SKM-1 (cell line): ENCODE measurements around the gene CYSRT1.

Experiments used
- DNase-seq: peaks from one replicate; lab custom pipeline; 2025; ENCODE audit not compliant: unreplicated experiment; lab: John Stamatoyannopoulos, UW

The CYSRT1 gene, protein sequence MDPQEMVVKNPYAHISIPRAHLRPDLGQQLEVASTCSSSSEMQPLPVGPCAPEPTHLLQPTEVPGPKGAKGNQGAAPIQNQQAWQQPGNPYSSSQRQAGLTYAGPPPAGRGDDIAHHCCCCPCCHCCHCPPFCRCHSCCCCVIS

GRCh38 chr9:137224830-137225694 is at the start of gene CYSRT1:
CYSRT1 (plus strand) TSS chr9:137225174; CDS start chr9:137225622, 448 bp downstream.
- DNase-seq: no peak

- DNase-seq: no peak
Observed at GRCh38 chr9:137175345-137175961, 49.5 kb upstream of the CYSRT1 start.

DNA sequence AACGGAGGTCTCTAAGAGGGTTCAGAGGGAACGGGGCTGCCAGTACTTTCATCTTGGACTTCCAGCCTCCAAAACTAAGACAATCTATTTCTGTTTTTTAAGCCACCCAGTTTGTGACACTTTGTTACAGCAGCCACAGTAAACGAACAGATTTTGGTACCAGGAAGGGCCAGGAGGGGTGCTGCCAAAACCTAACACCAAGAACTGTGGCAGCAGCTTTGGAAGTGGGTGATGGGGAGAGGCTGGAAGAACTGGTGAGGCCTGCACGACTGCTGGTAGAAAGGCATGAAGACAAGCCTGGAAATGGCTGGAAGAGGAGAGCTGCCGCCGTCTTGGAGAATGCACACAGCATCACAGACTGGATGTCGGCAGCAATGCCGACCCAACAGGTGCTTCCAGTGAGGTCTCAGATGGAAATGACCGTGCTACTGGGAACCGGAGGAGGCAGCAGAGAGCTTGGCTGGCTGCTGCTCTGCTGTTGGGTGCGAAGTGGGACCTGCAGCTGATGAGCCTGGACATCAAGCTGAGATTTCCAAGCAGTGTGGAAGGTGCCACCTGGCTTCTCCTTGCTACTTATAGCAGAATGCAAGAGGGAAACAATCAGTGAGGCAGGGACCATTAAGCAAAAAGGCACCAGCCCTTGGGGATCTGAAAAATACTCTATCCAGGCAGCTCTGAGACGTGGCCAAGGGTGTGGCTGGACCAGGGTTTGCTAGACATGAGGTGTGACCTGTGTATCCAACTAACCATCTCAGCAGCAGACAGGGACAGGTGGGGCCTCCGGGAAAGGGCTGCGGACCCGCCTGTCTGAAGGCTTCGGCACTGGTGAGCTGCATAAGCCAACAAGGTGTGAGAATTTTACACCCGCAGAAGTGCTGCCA is 48.4 kb upstream of the CYSRT1 start:
- no peak for DNase-seq

DNA sequence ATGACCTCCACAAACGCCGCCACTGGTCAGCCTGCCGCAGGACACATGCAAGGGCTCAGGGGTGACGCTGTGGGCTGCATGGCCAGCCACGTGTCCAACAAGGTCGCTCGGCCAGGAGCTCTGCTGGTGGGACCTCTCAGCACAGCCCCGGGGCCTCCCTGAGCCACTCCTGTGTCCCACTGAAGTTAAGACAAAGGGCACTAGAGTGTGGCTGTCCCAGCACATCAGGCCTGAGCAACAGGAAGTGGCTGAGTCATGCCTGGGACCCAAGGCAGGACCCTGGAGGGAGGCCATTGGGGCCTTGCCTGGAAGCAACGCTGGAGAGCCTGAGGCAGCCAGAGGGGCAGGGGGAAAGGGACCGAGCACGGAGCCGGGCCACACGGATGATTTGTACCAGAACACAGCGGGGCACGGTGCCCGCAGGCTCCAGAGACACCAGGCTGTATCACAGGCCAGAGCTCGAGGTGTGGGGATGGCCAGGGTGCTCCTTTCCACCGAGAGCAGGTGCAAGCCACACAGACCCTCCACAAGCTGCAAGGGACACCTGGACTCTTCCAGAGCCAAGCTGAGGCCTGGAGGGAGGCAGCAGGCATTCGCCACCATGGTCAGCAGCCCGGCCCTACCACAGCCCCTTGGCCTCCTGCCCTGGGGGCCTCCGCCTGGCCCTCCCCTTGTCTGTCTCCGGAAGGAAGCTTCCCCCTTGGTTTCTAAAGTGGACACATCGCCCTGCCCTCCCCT is 46.6 kb upstream of the CYSRT1 start:
- DNase-seq: no peak

DNA sequence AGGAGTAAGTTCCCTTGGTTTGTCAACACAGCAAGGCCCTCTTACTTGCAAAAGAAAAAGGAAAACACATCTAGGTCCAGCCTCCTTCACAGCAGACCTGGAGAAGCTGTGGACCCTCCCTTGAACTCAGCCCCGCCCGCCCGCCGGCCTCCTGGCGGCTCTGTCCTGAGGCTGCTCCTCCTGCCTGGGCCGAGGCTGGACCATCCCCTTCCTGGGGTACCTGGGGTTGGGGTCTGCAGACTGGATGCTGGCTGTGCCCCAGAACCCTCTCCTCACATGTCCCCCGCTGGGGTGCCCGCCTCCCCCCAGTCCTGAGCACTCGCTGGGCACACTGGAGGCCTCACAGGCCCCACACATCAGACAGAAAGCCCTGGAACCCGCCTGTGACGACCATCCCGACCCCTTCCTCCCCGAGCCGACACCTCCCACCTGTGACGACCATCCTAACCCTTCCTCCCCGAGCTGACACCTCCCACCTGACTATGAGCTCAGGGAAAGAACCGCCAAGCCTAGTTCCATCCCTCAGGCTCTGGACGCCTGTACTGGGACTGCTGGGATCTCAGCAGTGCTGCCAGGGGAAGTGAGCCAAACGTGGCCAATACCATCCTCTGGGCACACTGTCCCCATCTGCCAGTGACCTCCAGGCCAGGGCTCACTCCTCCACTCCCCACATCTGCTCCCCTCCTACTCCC is 45.9 kb upstream of the CYSRT1 start:
- DNase-seq: no peak

DNA sequence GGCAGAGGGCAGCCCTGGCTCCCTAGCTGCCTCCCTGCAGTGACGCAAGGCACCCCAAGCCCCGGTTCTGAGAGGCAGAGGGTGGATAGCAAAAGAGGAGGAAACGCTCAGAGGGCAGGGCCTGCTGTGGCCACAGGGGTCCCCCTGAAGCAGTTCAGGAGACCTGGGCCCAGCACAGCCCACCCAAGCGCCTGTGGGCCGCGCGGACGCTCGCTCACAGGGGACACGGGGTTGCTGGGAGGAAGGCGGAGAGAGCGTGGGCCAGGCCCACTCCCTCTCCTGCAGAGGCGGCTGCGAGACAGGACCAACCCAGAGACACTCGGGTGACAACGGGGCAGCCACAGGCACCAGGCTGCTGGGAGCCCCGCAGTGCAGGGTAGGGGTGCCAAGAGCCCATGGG is 45.2 kb upstream of the CYSRT1 start:
- DNase-seq: no peak

DNA sequence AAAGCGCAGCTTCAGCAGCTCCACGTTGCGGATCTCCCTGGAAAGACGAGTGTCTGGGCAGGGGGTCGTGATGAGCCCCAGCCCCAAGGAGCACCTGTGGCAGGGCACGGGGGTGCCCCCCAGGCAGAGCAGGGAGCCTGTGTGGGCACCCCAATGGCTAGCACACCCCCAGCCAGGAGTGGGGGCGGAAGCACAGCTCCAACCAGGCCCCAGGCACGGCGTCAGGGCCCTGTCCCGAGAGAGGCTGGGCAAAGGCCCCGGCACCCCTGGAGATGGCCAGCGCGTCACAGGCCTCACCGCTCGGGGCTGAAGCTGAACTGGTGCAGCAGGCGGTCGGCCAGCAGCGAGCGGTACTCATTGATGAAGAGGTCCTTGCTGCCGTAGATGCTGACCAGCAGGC is 44.5 kb upstream of the CYSRT1 start:
- no peak for DNase-seq

- DNase-seq: no peak
Observed at GRCh38 chr9:137181680-137182079, 43.3 kb upstream of the CYSRT1 start.

DNA sequence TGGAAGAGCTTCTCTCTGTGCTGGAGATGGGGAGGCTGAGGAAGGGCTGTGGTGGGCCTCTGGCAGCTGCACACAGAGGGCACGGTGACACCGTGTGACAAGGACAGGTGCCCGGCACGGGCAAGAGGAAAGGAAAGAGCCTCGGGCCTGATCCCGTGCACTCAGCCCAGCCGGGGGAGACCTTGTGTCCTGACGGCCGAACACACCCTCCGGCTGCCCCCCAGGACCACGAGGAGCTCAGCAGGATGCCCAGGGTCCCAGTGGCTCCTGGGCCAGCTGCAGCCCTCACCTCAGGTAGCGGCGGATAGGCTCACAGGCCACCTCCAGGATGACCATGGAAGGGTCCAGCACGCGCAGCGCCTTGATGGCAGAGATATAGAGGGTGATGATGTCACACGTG is 42.1 kb upstream of the CYSRT1 start:
- DNase-seq: no peak

DNA sequence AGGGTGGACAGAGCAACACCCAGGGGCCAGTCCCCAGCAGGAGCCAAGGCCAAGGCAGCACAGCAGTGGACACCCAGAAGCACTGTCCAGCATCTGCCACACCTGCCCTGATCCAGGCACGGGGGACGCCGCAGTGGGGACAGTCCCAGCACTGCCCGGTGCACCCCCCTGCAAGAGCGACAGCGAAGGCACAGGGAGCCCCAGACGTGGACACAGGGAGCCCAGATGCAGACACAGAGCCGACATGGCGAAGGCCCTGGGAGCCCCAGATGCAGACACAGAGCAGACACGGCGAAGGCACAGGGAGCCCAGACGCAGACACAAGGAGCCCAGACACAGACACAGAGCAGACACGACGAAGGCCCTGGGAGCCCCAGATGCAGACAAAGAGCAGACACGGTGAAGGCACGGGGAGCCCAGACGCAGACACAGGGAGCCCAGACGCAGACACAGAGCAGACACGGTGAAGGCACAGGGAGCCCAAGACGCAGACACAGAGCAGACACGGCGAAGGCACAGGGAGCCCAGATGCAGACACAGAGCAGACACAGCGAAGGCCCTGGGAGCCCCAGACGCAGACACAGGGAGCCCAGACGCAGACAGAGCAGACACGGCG is 40.9 kb upstream of the CYSRT1 start:
- DNase-seq: no peak

- DNase-seq: no peak
Observed at GRCh38 chr9:137184881-137185660, 39.9 kb upstream of the CYSRT1 start.

- DNase-seq: no peak
Observed at GRCh38 chr9:137185921-137186320, 39.1 kb upstream of the CYSRT1 start.

DNA sequence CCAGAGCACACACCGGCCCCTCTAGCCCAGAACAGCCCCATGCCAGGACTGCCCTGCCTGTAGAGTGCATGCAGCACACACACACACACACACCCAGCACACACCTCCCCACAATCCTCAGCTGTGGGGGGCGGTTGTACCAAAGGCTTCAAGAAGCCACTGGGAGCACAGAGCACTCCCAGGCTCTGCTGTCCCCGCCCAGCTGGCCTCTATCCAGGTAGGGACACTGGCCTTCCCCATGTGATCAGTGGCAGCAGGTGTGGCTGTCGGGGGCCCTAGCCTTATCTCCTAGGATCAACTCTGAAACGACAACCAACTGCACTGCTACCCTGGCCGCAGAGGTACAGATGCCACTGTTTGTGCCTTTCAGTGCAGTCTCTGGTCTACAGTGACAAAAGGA is 38.6 kb upstream of the CYSRT1 start:
- DNase-seq: no peak

- DNase-seq: no peak
Observed at GRCh38 chr9:137187386-137187785, 37.6 kb upstream of the CYSRT1 start.

- DNase-seq: no peak
Observed at GRCh38 chr9:137188086-137188489, 36.9 kb upstream of the CYSRT1 start.

DNA sequence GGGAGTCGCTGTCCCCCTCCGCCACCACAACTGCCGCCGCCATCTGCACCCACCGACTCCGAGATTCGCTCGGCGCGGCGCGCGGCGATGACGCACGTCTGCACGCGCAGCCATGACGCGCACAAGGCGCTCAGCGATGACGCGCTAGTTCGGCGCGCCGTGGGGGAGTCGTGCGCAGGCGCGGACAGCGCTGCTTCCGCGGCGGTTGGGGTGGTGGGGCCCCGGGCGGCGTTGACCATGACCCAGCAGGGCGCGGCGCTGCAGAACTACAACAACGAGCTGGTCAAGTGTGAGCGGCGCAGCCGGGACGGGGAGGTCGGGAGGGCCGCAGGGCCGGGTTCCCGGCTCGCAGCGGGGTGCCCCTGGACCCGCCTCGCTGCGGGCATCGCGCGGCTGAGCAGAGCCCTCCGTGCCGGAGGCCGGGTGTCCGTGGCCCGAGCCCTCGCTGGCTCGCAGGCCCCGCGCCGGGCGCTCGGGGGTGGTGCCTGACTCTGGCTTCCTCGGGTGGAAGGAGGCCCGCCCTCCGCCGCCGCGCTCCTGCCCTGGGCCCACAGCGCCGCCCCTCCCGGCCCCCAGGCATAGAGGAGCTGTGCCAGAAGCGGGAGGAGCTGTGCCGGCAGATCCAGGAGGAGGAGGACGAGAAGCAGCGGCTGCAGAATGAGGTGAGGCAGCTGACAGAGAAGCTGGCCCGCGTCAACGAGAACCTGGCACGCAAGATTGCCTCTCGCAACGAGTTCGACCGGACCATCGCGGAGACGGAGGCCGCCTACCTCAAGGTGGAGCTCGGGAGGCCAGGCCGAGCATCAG is 36.3 kb upstream of the CYSRT1 start, which contains the start of the genes ANAPC2 and SSNA1:
Gene ANAPC2, minus strand, starts transcription at position 71 of the 807 bp plus-strand sequence. Its CDS starts 28 bp downstream, at position 43.
Gene SSNA1, plus strand, starts transcription at position 187 of the 807 bp plus-strand sequence. Its CDS starts 51 bp downstream, at position 238.
- DNase-seq: peak; percentile 87
